ENCODE data around the gene USP3.
"Not testable (repeated sequence)": the region's sequence is repeated elsewhere in the genome, so short reads cannot be mapped to it uniquely, and the experiment has no call there.

Gene USP3

DNA sequence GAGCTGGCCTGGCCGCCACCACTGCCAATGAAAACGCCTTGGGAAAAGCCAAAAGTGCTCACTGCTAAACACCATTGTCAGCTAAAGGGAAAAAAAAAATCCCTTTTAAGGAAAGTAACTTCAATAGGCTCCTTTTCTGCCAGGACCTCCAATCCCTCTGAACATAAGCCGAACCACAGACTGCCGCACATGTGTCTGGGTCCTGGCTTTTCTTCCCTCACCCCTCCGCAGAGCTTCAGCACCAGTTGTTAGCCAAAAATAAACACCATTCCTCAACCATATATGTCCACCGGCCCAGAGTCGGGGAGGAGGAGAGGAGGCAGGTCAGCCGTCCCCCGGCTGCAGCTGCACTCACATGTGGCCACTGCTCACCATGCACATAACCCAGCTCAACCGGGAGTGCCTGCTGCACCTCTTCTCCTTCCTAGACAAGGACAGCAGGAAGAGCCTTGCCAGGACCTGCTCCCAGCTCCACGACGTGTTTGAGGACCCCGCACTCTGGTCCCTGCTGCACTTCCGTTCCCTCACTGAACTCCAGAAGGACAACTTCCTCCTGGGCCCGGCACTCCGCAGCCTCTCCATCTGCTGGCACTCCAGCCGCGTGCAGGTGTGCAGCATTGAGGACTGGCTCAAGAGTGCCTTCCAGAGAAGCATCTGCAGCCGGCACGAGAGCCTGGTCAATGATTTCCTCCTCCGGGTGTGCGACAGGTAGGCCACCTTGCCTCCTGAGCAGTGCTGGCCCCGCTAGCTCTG, 92.8 kb downstream of the USP3 start, which contains the start of gene FBXL22:
TSS of gene FBXL22 (plus strand) at position 350 of the 753 bp plus-strand sequence. CDS start at position 356, 6 bp downstream.
- DNase-seq = no peak

DNA sequence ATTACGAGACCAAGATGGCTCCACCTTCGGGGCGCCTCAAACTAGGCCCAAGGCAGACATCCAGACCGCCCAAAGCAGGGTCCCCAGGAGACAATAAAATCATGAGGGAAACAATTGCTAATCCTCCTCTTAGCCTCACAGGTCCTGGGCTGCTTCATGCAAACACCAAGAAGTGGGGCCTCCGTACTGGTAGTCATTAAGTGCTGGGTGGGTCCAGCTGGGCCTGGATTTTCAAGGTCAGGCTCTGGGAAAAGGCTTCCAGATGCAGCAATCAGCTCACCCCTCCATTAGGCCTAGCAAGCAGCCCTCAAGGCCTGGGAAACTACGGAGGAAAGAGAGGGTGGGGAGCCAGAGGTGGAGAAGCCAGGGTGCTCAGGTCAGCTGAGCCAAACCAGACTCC, 93.4 kb downstream of the USP3 start:
- DNase-seq = no peak

DNA sequence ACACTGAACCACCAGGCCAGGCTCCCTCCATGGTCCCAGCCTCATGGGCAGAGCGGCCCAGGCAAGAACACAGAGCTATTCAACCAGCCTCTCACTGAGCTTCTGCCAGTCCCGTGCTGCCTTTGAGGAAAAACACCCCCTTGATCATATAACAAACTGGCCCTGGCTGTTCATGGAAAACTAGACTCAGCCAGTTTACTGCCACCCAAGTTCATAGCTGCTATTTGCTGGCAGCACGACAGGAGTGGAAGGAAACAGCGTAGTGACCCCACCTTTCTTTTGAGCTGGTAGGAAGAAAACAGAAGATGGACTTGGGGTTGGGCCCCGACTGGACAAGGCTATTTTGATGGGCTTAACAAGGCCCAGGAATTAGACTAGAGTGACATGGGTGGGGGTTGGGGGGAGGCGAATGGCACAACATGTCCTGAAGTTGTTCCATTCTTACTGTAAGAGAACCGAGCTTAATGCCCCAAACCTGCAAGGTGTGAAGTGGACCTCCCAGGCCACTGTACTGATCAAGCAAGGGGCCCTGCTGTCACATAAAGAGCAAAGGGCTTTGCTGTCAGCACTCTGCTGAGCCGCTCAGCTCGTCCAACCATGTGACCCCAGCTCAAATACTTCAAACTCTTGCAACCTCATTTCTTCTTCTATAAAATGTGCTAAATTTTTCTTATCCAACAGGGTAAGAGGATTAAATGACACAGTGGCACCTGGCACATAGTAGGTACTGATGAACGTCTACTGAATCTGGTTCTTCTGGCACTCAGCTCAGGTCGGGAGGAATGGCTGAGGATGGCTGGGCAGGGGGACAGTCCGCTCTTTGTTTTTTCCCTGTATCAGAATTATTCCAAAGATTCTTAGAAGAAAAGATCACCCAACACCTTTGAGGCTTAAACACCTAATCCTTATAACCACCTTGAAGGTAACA, 94.3 kb downstream of the USP3 start:
- no peak for DNase-seq

DNA sequence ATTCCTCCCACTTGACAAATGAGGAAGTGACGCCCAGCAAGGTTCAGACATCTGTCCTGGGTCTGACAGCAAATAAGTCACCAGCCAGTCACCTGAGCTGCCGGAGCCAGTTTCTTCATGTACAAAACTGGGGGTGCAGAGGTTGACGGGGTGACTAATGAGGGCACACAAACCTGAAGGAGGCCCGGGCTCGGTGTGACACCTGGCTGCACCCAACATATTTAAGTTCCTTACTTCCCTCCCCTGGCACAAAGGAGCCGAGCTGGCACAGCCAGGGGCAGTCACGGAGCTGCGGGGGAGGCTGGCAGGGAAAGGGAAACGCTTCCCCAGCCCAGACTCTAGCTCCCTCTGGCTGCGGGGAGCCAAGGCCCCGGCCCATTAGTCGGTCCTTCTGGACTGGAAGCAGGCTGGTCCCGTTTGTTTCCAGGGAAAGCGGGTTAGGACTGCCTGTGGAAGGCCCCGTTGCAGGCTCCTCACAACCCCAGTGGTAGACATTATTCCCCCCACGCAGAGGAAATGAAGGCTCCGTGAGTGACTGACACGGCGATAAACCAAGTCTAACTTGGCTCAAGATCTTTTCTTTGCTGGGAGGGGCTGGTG, 95.1 kb downstream of the USP3 start:
- DNase-seq = peak; percentile 56

DNA sequence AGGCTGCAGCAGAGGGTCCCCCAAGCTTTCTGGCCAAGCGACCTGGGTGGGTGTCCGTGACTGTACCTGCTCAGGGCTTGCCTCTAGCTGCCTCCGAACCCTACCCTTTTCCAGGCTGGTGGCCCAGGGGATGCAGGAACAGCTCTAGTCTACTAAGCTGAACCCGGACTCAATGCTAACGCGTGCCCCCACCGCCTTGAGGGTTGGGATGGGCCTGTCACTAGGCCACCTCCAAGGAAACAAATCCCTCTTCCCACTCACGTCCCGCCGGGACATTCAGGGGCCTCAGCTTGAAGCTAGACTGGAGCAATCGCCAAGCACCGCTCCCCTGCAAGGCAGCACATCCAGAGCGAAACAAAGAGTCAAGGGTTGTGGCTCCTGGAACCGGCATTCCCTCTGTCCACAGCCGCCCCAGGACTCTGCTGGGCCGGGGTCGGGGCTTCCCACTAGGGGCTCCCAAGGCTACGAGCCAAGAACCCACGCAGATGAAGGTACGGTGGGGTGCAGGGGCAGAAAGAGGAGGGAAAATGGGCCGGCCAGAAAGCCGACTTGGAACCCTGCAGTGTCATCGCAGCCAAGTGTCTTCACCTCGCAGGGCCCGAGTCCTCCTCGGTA, 95.7 kb downstream of the USP3 start:
- peak; percentile 53 for DNase-seq

DNA sequence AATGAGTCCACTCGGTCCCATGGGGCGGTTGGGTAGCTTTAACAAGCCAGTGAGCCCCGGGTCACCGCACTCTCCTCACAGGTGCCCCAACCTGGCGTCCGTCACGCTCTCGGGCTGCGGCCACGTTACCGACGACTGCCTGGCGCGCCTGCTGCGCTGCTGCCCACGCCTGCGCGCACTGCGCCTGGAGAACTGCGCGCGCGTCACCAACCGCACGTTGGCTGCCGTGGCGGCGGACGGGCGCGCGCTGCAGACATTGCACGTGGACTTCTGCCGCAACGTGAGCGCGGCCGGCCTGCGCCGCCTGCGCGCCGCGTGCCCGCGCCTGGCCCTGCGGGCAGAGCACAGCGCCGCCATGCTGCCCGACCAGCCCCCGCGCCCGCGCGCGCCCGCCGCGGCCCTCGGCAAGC, 96.2 kb downstream of the USP3 start:
- peak; percentile 92 for DNase-seq

DNA sequence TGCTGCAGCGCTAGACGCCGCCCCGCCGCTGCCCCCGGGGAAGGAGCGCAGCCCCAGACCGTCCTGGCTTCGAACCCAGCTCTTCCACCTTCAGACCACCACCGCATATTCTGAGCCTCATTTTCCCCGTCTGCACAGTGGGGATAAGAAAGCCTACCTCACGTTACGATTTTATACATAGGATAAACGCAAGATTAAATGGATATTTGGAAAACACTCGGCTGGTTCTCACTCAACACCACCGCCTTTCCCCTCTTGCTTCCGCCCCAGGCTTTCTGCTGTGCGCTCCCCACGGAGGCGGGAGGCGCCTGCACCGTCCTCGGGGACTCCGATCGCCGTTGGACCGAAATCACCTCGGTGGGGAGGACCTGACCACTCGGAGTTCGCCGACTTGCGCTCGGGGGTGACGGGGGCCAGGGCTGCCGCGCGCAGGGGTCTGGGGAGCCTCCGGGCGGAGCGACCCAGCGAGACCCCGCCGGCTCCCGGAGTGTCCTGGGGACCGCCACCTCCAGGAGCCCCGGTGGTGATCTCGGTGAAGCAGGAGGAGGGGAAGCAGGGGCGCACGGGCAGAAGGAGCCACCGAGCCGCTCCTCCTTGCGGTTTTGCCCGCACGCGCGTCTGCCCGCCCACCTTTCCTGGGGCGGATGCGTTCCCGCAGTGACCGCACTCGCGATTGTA, 96.8 kb downstream of the USP3 start:
- DNase-seq = peak; percentile 69

DNA sequence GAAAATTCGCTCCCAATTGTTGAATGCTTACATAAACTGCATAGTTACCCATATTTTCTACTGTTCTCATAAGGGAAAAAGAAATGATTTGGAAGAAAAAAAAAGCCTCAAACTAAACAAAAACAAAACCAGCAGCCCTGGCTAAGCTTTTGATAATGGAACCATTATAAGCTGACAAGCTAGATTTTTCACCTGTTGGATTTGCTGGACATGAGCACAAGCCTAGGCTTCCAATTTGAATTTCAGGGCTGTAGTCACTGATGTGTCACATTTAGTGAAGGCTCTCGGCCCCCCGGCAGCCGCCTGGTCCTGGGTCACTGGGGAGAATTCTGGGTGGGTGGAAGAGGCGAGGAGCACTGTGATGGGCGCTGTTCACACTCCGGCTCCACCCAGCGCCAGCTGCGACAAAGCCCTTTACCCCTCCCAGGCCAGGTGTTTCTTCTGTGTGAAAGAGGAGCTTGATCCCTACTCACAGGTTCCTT, 97.4 kb downstream of the USP3 start:
- no peak for DNase-seq

DNA sequence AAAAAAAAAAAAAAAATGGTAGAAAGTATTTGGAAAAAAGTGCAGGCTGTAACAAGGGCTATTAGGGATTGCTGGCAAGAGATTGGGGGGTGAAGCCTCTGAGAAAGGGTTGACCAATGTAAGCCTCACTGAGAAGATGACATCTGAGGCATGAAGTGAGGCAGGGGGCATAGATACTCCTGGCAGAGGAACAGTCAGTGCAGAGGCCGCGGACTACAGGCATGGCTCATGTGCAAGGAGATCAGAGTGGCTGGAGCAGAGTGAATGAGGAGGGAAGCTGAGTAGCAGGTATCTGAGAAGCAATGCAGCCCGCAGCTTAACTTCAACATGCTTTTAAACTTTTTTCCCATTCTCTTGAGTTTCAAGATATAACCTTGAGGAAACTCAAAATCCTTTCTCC, 98.2 kb downstream of the USP3 start:
- DNase-seq = no peak

DNA sequence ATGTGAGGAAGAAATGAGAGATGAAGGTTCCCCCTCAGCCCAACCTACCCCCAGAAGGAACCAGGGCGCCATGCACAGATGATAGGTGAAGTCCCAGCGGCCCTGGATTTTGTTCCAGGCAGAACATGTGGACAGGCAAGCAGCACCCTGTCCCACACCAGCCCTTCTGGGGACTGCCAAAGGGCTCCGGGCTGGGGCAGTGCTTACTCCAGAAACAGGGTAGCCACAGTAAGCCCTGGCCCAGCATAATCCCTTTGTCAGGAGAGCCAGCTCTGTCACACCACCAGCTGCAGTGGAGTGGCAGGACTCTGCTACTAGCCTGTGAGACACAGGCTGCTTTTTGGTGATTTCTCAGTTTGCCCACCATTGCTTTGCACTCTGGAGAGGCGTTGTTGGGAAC, 99.1 kb downstream of the USP3 start:
- DNase-seq = no peak

DNA sequence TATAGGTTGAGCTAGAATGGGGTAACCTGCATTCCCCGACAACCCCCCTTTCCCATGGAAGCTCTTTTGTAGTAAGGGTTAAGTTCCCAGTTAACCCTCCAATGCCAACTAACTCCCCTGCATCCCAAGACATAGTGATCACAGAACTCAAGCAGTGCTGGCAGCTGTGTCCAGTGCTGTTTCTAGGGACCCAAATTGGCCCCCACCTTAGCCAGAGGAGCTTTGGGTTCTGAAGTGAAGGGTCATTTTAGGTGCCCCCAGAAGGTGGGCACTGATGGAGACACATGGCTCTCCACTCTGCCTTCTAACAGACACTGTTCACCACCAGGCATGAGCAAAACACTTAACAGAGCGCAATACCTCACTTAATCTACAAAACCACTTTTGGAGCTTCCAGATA, 99.9 kb downstream of the USP3 start:
- no peak for DNase-seq

DNA sequence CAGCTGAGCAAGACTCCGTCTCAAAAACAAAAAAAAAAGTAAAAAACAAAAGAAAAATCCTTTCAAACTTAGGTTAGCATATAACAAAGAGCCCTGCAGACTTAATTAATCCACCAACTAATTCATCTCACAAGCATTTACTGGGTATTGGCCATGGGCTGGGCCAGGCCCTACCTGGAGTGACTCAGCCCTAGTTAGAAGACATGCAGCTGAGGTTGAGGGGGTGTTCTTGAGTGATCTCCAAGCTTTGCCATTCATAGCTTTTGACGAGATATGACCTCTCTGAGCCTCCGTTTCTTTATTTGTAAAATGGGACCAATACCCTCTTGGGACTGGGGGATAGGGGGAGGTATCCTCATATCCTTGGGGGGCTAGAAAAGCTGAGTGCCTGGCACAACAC, 100.6 kb downstream of the USP3 start:
- no peak for DNase-seq

DNA sequence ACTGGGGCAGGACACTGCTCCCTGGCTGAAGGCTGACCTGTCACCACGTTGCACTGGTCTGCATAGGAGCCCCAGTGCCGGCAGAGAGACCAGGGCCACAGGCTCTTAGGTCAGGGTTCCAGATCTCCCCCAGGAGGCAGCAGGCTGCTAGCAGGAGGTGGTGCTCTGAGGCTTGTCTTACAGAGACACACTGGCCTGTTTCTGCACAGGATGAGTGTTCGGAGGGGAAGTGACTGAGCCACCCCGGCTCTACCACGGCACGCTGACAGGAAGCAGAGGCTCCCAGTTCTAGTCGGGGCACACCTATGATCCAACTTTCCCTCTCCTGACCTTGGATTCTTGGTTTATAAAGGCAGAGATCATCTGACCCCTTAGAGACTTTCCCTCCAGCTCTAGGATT, 101.4 kb downstream of the USP3 start:
- peak; percentile 69 for DNase-seq

DNA sequence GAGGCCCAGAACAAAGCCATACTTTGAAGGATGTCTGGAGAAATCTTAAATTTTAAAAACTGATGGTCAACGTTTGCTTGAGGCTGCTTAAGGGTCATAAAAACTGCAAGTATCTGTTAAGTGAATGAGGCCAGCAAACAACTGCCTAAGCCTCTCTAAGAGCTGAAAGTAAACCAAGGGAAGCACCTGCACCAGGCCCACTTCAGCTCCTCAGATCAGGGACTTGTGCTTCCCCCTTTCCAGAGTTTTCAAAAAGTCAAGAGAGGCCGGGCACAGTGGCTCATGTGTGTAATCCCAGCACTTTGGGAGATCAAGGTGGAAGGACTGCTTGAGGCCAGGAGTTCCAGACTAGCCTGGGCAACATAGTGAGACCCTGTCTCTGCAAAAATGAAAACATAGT, 101.9 kb downstream of the USP3 start:
- no peak for DNase-seq

DNA sequence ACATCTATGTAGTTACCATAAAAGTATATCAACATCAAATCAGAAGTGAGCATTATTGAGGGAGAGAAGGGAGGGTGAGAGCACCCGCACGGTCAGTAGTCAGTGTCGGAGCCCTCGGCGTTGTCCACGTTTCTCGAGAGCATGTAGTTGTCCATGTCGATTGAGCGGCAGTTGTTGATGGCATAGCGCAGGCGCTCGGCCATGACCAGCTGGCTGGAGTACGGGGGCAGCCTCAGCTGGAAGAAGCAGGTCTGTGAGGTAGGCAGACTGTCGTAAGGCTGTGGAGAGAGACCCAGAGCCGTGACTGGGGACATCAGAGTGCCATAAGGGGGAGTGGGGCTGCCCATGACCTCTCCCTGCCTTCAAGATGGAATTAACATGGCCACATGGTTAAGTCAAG, 104.6 kb downstream of the USP3 start:
- no peak for DNase-seq

DNA sequence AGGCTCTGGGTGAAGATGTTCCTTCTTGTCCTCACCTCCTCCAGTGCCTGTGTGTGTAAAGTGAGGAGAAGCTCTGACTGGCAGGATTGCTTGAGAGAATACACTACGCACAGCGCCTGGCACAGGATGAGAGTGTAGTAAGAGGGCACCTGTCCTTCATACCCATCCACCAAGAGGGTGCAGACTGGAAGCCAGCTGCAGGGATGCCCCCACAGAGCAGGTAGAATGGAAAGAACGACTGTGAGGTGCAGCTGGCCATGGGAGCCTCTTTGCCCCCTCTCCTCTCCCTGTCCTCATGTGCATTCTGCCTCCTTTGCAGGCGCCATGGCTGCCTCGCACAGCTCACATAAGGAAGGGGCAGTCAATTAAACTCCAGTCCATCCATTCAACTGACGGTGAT, 105.1 kb downstream of the USP3 start:
- DNase-seq = no peak

DNA sequence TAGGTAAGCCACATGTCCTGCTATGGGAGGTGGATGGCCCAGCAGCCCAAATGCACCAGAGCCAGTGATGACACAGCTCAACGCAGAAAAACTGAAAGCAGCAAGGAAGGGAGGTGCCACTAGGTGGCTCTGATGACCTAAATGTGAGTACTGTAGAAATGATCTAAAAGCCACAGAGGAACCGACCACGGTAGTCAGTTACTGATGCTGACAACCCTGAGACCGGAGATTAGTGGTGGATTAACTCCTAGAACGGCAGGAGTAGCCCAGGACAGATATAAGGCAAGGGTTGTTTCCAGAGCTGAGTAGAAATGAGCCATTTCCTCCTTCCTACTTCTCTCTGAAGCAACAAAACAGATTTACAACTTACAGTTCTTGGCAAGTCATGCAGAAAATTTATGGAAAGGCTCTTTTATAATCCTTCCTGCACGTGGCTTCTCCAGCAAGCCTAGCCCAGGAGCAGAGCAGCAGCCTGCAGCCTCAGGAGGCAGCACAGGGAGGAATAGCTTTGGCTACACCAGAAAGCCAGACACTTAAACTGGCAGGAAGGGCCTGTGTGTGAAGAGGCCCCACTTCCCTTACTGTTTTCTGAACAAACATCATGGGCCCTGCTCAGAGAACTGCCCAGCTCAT, 105.9 kb downstream of the USP3 start:
- peak; percentile 78 for DNase-seq

DNA sequence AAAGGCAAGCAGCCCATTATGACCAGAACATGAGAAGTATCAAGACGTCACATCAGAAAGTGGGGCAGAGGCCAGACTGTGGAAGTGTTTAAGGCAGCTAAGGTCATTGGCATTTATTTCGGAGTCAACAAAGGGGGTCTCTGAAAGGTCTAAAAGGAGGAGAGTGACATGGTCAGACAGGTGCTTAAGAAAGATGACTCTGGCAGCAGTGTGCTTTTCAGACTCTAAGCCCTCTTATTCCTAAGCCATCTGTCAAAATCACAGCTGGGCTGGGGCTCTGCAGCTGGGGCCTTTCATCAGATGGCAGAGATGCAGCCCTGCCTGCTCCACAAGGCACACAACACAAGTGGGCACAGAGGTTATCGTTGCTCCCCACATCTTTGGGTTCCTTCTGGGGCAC, 106.8 kb downstream of the USP3 start:
- no peak for DNase-seq

DNA sequence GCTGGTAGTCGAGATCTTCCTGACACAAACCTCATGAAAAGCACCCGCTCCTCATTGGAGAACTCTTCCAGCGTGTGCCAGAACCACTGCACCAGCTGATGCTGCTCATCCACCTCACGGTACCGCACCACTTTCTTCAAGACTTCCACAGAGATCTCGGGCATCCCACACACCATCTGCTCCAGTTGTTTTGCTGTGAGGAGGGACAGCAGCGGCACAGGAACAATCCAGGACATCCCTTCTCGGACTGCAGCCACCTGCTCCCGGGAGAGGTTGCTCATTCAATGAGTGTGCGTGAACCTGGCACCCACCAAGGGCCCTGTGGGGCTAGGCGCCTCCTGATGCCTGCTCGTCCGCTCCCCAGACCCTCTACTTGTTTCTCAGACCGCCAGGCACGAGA, 107.9 kb downstream of the USP3 start:
- no peak for DNase-seq

DNA sequence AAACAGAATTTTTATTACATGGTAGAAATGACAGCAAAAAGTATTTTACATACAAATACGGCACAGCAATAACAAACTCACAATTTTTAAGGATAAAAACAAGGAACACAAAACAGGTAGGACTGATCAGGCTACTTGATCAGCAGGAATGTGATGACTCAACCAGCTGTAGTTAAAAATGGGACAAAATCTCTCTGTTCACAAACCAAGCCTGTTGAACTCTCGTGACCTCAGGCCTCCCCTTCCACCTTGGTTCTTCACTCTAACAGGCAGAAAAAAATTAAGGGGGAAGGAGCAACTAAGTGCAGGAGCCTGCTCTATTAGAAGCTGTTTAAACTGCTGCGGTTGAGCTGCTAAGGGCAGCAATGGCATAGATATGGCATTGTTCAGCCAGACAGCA, 111.5 kb downstream of the USP3 start:
- no peak for DNase-seq

DNA sequence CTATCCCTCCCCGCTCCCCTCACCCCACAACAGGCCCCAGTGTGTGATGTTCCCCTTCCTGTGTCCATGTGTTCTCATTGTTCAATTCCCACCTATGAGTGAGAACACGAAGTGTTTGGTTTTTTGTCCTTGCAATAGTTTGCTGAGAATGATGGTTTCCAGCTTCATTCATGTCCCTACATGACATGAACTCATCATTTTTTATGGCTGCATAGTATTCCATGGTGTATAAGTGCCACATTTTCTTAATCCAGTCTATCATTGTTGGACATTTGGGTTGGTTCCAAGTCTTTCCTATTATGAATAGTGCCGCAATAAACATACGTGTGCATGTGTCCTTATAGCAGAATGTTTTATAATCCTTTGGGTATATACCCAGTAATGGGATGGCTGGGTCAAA, 112.8 kb downstream of the USP3 start:
- not testable (repeated sequence) for DNase-seq

DNA sequence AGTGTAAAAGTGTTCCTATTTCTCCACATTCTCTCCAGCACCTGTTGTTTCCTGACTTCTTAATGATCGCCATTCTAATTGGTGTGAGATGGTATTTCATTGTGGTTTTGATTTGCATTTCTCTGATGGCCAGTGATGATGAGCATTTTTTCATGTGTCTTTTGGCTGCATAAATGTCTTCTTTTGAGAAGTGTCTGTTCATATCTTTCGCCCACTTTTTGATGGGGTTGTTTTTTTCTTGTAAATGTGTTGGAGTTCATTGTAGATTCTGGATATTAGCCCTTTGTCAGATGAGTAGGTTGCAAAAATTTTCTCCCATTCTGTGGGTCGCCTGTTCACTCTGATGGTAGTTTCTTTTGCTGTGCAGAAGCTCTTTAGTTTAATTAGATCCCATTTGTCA, 113.2 kb downstream of the USP3 start:
- not testable (repeated sequence) for DNase-seq
